Spleen (tissue), 11 donors: Measurements from ENCODE around the gene MAN1C1. TPM values are rescaled to one million over a fixed set of nuclear protein-coding genes. Genes with fewer than 3 reads are reported as not detected.

Source experiments
- DNase-seq: peaks from one replicate; pipeline ENCODE4 v3.0.0-alpha.2; 2020
- H3K27ac ChIP-seq, 8 donors: fragments of 200-600 bp; sonication (generic) in 7 of 8; 1 replicate in 4 of 8; 2 replicates in 4 of 8; pipeline versions ENCODE4 v1.5.0 to v1.8.0; 2016 to 2021; ENCODE audit warnings: inconsistent platforms in 4 of 8, mild to moderate bottlenecking in 4 of 8, moderate library complexity in 1 of 8
- H3K27me3 ChIP-seq, 7 donors: fragments of 200-600 bp; sonication (generic) in 6 of 7; replicated peaks in 1 of 7; 1 replicate in 4 of 7; 2 replicates in 3 of 7; pipeline versions ENCODE4 v1.5.0 to v1.8.0; 2016 to 2021; ENCODE audit warnings: inconsistent platforms in 3 of 7, mild to moderate bottlenecking in 1 of 7
- H3K36me3 ChIP-seq, 6 donors: fragments of 200-600 bp; sonication (generic) in 5 of 6; 1 replicate in 4 of 6; 2 replicates in 2 of 6; pipeline versions ENCODE4 v1.5.0 to v1.8.0; 2016 to 2021; ENCODE audit warnings: inconsistent platforms in 2 of 6
- H3K4me1 ChIP-seq, 6 donors: fragments of 200-600 bp; sonication (generic) in 5 of 6; 1 replicate in 3 of 6; 2 replicates in 3 of 6; pipeline versions ENCODE4 v1.5.0 to v1.8.0; 2016 to 2021; ENCODE audit warnings: inconsistent platforms in 3 of 6
- H3K4me3 ChIP-seq, 8 donors: fragments of 200-600 bp; sonication (generic) in 7 of 8; 1 replicate in 4 of 8; 2 replicates in 4 of 8; pipeline versions ENCODE4 v1.5.0 to v1.8.0; 2016 to 2021; ENCODE audit warnings: inconsistent platforms in 4 of 8, mild to moderate bottlenecking in 4 of 8, moderate library complexity in 2 of 8
- H3K9me3 ChIP-seq, 8 donors: fragments of 200-600 bp; sonication (generic) in 7 of 8; 1 replicate in 4 of 8; 2 replicates in 4 of 8; pipeline versions ENCODE4 v1.5.0 to v1.8.0; 2016 to 2021; ENCODE audit warnings: inconsistent platforms in 4 of 8
- POLR2A ChIP-seq, 3 donors: fragments of 450-650 bp; IDR thresholded peaks; one replicate each; pipeline ENCODE4 v1.5.1; 2017; ENCODE audit warnings: antibody characterized with exemption in 3 of 3, mild to moderate bottlenecking in 1 of 3
- POLR2AphosphoS5 ChIP-seq, 3 donors: sonication (generic); formaldehyde crosslinking; IDR thresholded peaks; one replicate each; pipeline ENCODE4 v1.5.1; 2017; ENCODE audit warnings: antibody characterized with exemption in 3 of 3
- WGBS, 5 donors: extraction: QIAGEN DNeasy Blood & Tissue Kit in 3 of 5; methylation state at CpG; one replicate each; pipeline versions ENCODE4 v1.1.5 to v1.1.7; 2013 to 2018; 5-methylcytosine and 5-hydroxymethylcytosine counted together
- intact Hi-C: fragments of 100-400 bp; cut with DNase I; formaldehyde crosslinking; loops from one replicate; pipeline ENCODE4 v1.15.0; 2023; ENCODE audit warnings: low total_unique reads
- polyA plus RNA-seq, 3 donors: library from polyadenylated mRNA; stranded (reverse); fragments of 200-250 nt; gene quantifications; one replicate each; pipeline ENCODE4 v1.2.1, GENCODE V29; 2013
- total RNA-seq, 7 donors: library from RNA; depleted of rRNA in 3 of 7; stranded (reverse); fragments of >200 nt in 3 of 7; fragmentation: NEBNext Ultra II Directional in 4 of 7; extraction: Animal tissue kit (Norgen Biotek cat#: 25700) in 4 of 7; gene quantifications; one replicate each; pipeline versions ENCODE4 v1.1.0 to v1.2.1, GENCODE V29; 2016 to 2021
- TF ChIP-seq, protein P1 (sequence below), 11 experiments: fragments of 200-600 bp in 7 of 11; fragments of 450-650 bp in 4 of 11; sonication (generic) in 4 of 11; IDR thresholded peaks in 8 of 11; conservative IDR thresholded peaks in 3 of 11; 1 replicate in 7 of 11; 2 replicates in 4 of 11; pipeline versions ENCODE4 v1.4.0 to v1.8.0; 2016 to 2021; ENCODE audit warnings: antibody characterized with exemption in 11 of 11, inconsistent platforms in 4 of 11, mild to moderate bottlenecking in 1 of 11
- donor health status: healthy with polysubstance abuse.
- donor health status: DM: no; HTN: no; CAD: no; lungs with moderate emphysema.
- donor health status: DM: no; HTN: no; CAD: no.
- donor health status: Bipolar disorder and iron deficiency.
- donor health status: healthy.
- donor health status: DM: no; HTN: no; CAD: no.
- donor health status: DM: yes; HTN: yes; CAD: no.

The MAN1C1 gene
- total and polyA plus RNA-seq, 10 donors, result 4.6 to 54.3 (median 41.1) TPM

DNA sequence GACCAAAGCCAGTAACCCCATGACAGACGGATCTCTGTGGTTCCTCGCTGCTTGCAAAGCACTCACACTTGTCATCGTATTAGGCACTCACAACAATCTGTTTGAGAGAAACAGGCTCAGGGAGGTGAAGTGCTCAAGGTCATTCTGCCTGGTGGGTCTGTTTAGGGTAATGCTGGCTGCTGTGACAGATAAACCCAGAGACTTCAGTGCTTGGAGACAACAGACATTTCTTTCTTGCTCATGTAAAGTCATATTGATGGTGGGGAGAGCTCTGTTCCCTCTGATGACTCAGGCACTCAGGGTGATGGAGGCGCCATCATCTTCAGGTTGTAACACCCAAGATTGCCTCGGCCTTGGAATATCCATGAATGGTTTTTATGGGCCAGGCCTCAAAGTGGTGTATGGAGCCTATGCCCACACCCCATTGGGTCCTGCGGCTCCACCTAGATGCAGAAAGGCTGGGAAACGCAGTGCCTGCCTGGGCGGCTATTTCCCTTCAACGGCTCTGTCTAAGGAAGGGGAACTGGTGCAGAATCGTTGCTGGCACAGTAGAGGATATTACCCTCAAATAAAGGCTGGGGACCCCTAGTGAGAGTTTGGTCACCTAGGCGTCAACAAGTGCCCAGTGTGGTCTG, 111.8 kb downstream of the MAN1C1 start:
- H3K27ac ChIP-seq, result peak overlapping the region in 5 of 8 donors; percentile 35 to 50 (median 37)
- WGBS, 5 donors, result 74 to 85% (median 79%) methylated on average over 10 to 11 of the region's 11 CpGs
- H3K27me3 ChIP-seq, result no peaks in the 10 kb centered on the region
- H3K9me3 ChIP-seq, result no peaks in the 10 kb centered on the region
- TF ChIP-seq POLR2AphosphoS5 (IDR thresholded peaks at IDR 0.05) (no peak), POLR2A (IDR thresholded peaks at IDR 0.05) (no peak)
- TF ChIP-seq, protein P1, sequence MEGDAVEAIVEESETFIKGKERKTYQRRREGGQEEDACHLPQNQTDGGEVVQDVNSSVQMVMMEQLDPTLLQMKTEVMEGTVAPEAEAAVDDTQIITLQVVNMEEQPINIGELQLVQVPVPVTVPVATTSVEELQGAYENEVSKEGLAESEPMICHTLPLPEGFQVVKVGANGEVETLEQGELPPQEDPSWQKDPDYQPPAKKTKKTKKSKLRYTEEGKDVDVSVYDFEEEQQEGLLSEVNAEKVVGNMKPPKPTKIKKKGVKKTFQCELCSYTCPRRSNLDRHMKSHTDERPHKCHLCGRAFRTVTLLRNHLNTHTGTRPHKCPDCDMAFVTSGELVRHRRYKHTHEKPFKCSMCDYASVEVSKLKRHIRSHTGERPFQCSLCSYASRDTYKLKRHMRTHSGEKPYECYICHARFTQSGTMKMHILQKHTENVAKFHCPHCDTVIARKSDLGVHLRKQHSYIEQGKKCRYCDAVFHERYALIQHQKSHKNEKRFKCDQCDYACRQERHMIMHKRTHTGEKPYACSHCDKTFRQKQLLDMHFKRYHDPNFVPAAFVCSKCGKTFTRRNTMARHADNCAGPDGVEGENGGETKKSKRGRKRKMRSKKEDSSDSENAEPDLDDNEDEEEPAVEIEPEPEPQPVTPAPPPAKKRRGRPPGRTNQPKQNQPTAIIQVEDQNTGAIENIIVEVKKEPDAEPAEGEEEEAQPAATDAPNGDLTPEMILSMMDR (IDR thresholded peaks at IDR 0.05 in 8 of 11, conservative IDR thresholded peaks at IDR 0.05 in 3 of 11), result no peak
- H3K36me3 ChIP-seq, result no peaks in the 10 kb centered on the region
- intact Hi-C loops, result no loop called here
- no peak for DNase-seq
- no peak overlapping the region for H3K4me3 ChIP-seq
- peaks cover 16 to 44% (median 32%) of the 10 kb centered on the region in 6 donors for H3K4me1 ChIP-seq

DNA sequence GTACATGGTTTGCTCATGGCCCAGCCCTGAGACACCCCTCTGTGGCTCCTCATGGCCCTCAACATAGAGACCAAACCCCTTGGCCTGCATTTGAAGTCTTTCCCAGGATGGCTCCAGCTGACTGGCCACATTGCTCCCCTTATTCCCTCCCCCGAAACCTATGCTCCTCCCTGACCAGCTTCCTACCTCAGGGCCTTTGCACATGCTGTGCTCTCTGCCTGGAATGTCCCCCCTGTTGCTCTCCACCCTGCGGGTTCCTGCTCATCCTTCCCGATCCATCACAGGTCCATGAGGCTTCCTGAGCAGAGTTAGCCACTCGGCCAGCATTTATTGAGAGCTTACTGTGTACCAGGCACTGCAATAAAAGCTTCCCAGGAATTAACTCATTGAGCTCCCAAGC, 112.5 kb downstream of the MAN1C1 start:
- no peaks in the 10 kb centered on the region for H3K27me3 ChIP-seq
- WGBS, 5 donors, result 91 to 97% (median 94%) methylated on average over 4 of the region's 4 CpGs
- H3K9me3 ChIP-seq, result no peaks in the 10 kb centered on the region

DNA sequence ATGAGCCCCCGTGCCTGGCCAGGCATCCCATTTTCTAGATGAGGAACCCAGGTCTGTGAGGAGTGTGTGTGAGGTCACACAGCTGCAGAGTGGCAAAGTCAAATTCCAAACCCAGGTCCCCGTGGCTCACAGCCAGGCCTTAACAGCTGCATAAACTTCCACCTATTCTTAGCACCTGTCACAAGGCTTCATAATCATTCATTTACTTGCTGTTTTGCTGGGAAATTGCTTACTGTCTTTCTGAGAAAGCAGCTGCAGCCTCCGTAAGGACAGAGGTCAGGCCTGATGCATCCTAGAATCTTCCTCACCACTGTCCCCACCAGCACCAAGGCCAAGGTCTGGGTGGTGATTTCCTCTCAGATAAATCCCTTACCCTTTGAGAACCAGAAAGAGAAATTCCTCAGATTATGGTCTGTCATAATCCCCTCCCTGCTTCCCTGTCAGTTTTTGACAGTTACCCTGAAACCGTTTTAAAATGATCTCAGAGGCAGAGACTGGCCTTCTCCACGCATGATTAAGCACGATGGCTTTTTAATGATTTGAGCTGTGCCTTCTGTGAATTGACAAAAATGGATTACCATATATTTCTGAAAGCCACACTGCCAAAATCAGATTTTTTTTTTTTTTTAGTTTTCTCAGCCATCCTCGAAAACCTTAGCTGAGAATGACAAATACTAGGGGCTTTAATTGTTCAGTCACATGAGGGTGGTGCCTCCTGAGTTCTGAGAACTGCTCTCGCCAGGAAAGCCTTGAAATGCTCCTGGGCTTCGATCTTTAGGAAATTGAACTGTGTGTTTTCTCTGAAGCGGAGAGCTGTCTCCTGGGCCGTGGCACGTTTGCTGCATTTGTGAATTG, 113.4 kb downstream of the MAN1C1 start:
- H3K36me3 ChIP-seq, result no peaks in the 10 kb centered on the region
- DNase-seq, result peak; percentile 37
- H3K4me1 ChIP-seq, result peaks cover 16 to 44% (median 32%) of the 10 kb centered on the region in 6 donors
- no peaks in the 10 kb centered on the region for H3K9me3 ChIP-seq
- peak overlapping the region in 5 of 8 donors; percentile 5 to 22 (median 14) for H3K27ac ChIP-seq
- no peaks in the 10 kb centered on the region for H3K27me3 ChIP-seq
- WGBS, 5 donors, result 51 to 62% (median 58%) methylated on average over 12 of the region's 12 CpGs
- TF ChIP-seq, protein P1 (IDR thresholded peaks at IDR 0.05 in 8 of 11, conservative IDR thresholded peaks at IDR 0.05 in 3 of 11), result no peak
- no peak for TF ChIP-seq POLR2AphosphoS5 (IDR thresholded peaks at IDR 0.05)
- TF ChIP-seq POLR2A (IDR thresholded peaks at IDR 0.05), result no peak
- intact Hi-C loops, result no loop called here
- no peak overlapping the region for H3K4me3 ChIP-seq

More for the DNA sequence above, 112.5 kb downstream of the MAN1C1 start:
- H3K27ac ChIP-seq, result no peak overlapping the region
- H3K4me1 ChIP-seq, result peaks cover 16 to 44% (median 32%) of the 10 kb centered on the region in 6 donors
- DNase-seq, result no peak
- intact Hi-C loops, result no loop called here
- TF ChIP-seq POLR2A (IDR thresholded peaks at IDR 0.05), result no peak
- no peak for TF ChIP-seq POLR2AphosphoS5 (IDR thresholded peaks at IDR 0.05)
- TF ChIP-seq, protein P1 (IDR thresholded peaks at IDR 0.05 in 8 of 11, conservative IDR thresholded peaks at IDR 0.05 in 3 of 11), result no peak
- no peaks in the 10 kb centered on the region for H3K36me3 ChIP-seq
- H3K4me3 ChIP-seq, result no peak overlapping the region

DNA sequence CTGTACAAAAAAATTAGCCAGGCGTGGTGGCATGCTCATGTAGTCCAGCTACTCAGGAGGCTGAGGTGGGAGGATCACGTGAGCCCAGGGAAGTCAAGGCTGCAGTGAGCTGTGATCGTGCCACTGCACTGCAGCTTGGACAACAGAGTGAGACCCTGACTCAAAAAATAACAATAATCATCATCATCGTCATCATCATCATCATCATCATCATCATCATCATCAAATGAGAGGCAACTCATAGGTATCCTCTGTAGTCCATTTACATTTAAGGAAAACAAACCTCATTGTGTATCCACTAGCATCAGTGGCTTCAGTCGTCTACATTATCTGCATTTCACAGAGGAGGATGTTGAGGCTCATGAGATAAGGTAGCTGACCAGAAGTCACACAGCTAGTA, 114.6 kb downstream of the MAN1C1 start:
- Histone ChIP-seq H3K4me3 (no peak overlapping the region), H3K27me3 (no peaks in the 10 kb centered on the region), H3K36me3 (no peaks in the 10 kb centered on the region), H3K27ac (peak overlapping the region in 1 of 8 donors; percentile 12), H3K9me3 (no peaks in the 10 kb centered on the region), H3K4me1 (peaks cover 18 to 49% (median 32%) of the 10 kb centered on the region in 6 donors)
- intact Hi-C loops, result no loop called here
- 76 to 89% (median 82%) methylated on average over 5 of the region's 5 CpGs for WGBS, 5 donors
- DNase-seq, result no peak
- TF ChIP-seq, protein P1 (IDR thresholded peaks at IDR 0.05 in 8 of 11, conservative IDR thresholded peaks at IDR 0.05 in 3 of 11), result no peak
- TF ChIP-seq POLR2A (IDR thresholded peaks at IDR 0.05), result no peak
- no peak for TF ChIP-seq POLR2AphosphoS5 (IDR thresholded peaks at IDR 0.05)
